SK-N-MC (cell line): ENCODE data around the gene CAMSAP1.
"Not testable (repeated sequence)": the region's sequence is repeated elsewhere in the genome, so short reads cannot be mapped to it uniquely, and the experiment has no call there.

Source experiments
- EZH2 ChIP-seq: fragments of 200-600 bp; sonication (generic); IDR thresholded peaks from one replicate; pipeline ENCODE4 v1.6.1; 2017; ENCODE audit warnings: antibody characterized with exemption
- FOXP2 ChIP-seq: optimal IDR thresholded peaks from 2 replicates; pipeline ENCODE3; 2011; ENCODE audit warnings: mild to moderate bottlenecking, moderate library complexity; ENCODE audit not compliant: insufficient read depth; ENCODE audit errors: extremely low read length, control extremely low read depth
- POLR2AphosphoS5 ChIP-seq: IDR thresholded peaks from 2 replicates; pipeline ENCODE4 v1.6.1; 2012; ENCODE audit warnings: mild to moderate bottlenecking, low read depth, low read length, borderline replicate concordance

DNA sequence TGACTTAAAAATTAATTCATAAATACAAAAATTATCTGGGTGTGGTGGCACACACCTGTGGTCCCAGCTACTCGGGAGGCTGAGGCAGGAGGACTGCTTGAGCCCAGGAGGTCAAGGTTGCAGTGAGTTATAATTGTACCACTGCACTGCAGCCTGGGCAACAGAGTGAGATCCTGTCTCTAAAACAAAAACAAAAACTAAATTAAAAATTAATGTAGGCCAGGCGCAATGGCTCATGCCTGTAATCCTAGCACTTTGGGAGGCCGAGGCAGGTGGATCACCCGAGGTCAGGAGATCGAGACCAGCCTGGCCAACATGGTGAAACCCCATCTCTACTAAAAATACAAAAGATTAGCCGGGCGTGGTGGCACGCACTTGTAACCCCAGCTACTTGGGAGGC is 44.0 kb upstream of the CAMSAP1 start:
- TF ChIP-seq EZH2, POLR2AphosphoS5, FOXP2: not testable (repeated sequence)
